ENCODE measurements around the gene PHF8.

The PHF8 gene

GRCh38 chrX:54012830-54013500, 31.3 kb downstream of the PHF8 start:
- no peak for DNase-seq (ENCODE audit: low read depth)

DNA sequence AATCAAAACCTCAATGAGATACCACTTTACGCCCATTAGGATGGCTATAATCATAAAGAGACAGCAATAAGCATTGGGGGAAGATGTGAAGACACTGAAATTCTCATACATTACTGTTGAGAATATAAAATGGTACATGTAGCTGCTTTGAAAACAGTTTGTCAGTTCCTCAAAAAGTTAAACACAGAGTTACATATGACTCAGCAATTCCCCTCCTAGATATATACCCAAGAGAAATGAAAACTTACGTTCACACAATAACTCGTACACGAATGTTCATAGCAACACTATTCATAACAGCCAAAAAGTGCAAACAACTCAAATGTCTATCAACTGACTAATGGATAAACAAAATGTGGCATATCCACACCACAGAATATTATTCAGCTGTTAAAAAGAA, 36.6 kb downstream of the PHF8 start:
- no peak for DNase-seq (ENCODE audit: low read depth)

DNA sequence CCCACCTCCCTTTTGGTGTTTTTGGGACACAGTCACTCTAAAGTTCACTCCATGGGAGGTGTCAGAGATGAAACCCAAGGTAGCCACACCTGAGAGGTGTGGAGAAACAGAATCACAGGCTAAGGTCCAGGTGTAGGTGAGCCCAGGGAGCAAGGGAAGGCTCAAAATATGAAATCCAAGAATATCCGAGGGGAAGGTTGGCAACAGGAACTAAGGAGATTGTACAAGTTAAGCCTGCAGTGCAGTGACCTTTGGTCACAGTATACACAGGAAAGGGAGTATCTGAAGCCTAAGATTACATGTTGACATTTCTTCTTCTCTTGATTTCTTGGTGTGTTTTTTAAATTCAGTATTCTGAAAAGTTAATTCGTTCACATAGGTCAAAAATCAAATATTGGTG, 46.5 kb downstream of the PHF8 start:
- no peak for DNase-seq (ENCODE audit: low read depth)

DNA sequence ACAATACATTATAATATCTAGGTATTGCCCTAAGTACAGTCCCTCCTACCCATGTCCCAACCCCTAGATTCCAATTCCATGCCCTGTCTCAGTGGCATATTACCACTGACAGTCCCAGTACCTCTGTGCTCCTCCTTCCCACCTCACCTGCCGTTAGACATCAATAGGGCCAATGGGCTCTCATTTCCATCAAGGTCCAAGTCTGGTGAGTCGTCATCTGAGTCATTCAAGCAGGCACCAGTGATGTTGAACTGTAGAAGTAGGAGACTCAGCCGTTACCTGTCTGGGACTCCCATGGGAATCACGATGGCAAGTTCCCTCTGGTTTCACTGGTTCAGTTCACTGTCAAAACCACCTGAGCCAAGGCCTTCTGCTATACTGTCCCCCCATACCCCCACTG, 51.7 kb downstream of the PHF8 start:
- no peak for DNase-seq (ENCODE audit: low read depth)

DNA sequence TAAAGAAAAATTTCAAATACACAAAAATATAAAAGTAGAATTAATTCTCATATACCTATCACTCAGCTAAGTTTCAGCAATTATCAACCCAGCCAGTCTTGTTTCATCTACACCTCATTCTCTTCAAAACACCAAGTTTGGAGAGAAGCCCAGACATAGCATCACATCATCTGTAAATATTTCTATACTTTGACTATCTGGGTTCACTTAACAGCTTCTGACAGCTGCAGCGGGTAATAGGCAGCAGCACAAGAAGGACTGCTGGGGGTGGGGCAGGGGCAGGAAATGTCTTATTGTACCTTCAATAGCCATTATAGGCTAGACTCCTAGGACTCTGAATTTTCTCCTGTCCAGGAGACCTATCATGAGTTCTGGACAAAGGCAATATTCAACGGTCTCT, 54.1 kb downstream of the PHF8 start:
- DNase-seq (ENCODE audit: low read depth) = no peak

DNA sequence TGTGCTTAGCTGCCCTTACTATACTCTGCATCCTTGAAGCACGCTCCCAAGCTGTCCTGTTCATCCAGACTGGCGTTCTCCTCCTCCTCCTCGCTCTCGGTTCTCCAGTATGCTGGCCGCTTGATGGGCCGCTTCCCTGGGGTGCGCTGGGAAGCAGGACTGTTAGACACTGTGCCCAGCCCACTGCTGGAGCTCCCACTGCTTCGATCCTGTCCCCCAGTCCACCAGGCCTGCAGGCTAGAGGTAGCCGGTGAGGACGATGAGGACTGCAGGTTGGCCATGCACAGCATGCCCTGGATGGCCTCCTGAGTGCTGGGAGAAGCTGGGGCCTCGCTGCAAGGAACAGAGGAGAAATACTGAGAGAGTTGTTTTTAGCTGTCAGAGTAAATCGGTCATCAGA, 59.4 kb downstream of the PHF8 start:
- no peak for DNase-seq (ENCODE audit: low read depth)

DNA sequence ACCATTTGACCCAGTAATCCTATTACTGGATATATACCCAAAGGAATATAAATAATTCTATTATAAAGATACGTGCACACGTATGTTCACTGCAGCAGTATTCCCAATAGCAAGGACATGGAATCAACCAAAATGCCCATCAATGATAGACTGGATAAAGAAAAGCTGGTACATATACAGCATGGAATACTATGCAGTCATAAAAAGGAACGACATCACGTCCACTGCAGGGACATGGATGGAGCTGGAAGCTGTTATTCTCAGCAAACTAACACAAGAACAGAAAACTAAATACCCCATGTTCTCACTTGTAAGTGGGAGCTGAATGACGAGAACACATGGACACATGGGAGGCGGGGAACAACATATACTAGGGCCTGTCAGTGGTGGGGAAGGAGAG, 69.7 kb downstream of the PHF8 start:
- no peak for DNase-seq (ENCODE audit: low read depth)

DNA sequence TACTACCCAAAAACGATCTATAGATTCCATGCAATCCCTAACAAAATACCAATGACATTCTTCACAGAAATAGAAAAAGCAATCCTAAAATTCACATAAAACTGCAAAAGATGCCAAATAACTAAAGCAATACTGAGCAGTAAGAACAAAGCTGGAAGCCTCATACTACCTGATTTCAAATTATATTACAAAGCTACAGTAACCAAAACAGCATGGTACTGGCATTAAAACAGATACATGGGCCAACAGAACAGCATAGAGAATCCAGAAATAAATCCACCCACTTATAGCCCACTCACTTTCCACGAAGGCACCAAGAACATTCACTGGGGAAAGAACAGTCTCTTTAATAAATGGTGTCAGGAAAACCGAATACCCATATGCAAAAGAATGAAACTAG, 74.7 kb downstream of the PHF8 start:
- no peak for DNase-seq (ENCODE audit: low read depth)

DNA sequence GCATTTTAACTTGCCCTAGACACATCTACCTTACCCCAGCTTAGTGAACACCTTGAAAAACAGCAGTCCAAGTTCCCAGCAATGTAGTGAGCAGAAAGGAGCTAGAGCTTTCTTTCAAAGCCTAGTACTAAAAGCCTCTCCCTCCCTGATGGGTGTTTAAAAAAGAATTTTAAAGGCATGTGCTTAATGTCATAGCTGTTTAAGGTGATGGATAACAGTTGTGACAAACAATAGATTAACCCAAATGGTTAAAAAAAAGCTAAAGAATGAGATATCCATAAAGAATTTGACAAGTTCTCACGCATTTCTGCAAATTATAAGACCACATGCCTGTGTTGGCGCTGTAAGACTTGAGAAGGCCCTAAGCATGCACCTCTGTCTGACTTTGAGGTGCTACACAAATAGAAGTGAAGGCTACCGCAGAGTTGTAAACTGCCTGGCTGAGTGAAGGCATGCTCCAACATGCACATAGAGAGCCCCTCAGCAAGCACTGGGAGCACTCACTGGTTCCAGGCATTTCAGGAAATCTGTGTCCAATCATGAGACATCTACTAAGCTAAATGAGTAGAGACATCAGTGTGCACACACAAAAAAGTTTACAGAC, 94.0 kb downstream of the PHF8 start:
- DNase-seq (ENCODE audit: low read depth) = no peak

DNA sequence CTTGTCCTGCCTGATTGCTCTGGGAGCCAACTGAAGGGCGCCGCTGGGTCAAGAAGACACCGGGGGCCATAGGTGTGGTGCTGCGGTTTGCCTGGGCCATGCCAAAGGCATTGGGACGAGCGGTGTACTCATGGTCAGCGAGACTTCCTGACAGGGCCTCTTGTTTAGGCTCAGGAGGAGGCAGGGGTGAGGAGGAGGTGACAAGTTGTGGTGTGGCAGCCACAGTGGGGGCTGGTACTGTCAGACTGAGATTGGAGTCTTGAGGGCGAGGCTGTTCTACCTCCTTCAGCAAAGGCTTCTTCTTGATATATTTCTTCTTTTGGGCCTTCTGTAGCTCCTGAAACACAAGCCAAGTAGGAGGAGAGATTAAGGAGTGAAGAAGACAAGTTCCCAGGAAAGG, 104.1 kb downstream of the PHF8 start:
- DNase-seq (ENCODE audit: low read depth) = no peak

DNA sequence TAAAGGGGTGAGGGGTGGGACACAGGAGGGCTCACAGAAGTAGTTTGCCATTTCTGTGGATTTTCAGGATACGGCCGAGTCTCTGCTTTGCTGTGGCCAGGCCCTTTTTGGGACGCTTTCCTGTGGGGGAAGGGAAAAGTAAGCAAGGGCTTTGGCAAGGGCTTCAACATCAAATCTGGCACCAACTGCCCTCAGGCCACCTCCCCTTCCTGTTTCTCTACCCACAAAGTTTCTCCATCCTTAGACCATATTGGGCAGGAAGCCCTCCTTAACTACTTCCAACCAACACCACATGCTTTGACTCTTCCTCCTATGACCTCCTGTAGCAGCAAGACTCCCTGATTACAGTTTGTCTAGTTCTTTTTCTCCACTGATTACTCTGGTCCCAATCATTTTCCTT, 105.1 kb downstream of the PHF8 start:
- DNase-seq (ENCODE audit: low read depth) = peak; percentile 35

DNA sequence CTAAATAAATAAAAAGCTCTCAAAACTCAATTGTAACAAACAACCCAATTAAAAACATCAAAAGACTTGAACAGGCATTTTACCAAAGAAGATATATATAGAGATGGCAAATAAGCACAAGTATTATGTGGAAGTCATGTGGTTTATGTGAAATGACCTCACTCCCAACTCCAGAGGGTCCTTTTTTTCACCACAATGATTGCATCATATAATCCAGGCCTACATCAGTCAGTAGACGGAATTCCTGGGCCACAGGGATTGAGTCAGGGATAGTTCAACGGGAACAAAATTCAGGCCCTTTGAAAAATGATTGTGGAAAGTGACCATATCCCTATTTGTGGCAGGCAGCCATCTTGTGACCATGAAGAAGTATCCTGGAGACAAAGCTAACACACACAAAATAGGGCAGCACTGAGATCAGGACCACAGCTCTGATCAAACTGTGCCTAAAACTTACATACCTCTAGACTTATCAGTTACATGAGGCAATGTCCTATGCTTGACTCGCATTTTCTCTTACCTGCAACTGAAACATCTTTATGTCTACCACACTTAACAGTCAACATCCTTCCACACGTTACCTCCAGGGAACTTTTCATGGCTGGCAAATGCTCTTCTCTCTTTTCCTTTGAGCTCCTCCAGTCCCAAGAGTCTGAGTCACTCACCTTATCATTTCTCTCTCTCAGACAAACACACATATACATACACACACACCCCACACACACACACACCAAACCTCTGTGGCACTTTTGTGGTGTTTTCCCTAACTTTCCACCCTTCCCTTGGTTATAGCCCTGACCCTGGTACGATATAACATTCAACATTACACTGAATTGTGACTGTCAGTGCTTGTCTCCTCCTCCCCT, 113.5 kb downstream of the PHF8 start:
- no peak for DNase-seq (ENCODE audit: low read depth)

- no peak for DNase-seq (ENCODE audit: low read depth)
These were observed 118.2 kb downstream of the PHF8 start for GRCh38 chrX:53926030-53926429.

- DNase-seq (ENCODE audit: low read depth) = no peak
These were observed 125.6 kb downstream of the PHF8 start for GRCh38 chrX:53918702-53919101.

DNA sequence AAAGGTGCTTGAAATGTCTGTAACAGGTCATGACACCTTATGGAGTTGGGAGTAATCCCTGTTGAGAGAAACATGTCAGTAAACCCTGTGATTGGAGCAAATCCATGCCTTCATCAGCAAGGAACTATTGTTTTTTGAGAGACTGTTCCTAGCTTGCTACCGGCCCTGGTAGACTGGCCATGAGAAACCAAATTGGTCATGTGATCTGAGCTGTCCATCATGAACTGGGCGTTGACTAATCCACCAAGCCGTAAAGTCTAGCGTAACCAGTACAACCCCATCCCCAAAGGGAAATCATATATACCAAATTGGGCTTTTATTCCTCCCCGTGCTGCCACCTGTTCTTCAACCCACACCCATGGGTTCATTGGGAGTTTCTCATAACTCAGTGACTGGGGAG, 143.7 kb downstream of the PHF8 start:
- no peak for DNase-seq (ENCODE audit: low read depth)

GRCh38 chrX:53895270-53895669, 149.0 kb downstream of the PHF8 start:
- DNase-seq (ENCODE audit: low read depth) = no peak
